Epithelial cell of esophagus (primary cell): ENCODE measurements around the gene PPP1R9A.

Experiments
- DNase-seq: peaks from one replicate; pipeline ENCODE4 v3.0.0; 2010; ENCODE audit warnings: low read depth
- H3K4me3 ChIP-seq: 2 replicates; pipeline ENCODE4 v1.5.1; 2011; ENCODE audit warnings: mild to moderate bottlenecking, low read length, control low read depth
- TF ChIP-seq, protein P1 (sequence below): IDR thresholded peaks from 2 replicates; pipeline ENCODE4 v1.5.1; 2011; ENCODE audit warnings: low read depth, mild to moderate bottlenecking, low read length, control low read depth, inconsistent platforms; ENCODE audit not compliant: insufficient read depth; ENCODE audit errors: missing control alignments

The PPP1R9A gene

DNA sequence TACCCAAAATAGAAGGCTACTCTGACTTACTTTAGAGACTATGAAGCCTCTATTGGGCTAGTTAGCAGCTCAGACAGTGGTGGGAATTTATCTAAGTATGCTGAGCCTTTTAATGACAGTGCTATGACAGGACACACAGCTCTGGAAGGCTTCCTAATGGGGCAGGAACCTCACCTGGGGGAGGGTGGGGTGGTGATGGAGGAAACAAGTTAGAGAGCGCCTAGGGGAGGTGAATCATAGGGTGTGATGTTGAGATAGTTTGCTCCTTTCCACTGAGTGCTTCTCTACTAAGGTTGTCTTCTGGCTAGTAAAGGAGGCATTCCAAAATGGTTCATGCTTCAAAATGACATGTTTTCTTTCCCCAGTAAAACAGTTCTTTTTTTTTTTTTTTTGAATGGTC, 42.1 kb downstream of the PPP1R9A start:
- peak; percentile 87 for DNase-seq
- no peak overlapping the region for H3K4me3 ChIP-seq
- TF ChIP-seq, protein P1, sequence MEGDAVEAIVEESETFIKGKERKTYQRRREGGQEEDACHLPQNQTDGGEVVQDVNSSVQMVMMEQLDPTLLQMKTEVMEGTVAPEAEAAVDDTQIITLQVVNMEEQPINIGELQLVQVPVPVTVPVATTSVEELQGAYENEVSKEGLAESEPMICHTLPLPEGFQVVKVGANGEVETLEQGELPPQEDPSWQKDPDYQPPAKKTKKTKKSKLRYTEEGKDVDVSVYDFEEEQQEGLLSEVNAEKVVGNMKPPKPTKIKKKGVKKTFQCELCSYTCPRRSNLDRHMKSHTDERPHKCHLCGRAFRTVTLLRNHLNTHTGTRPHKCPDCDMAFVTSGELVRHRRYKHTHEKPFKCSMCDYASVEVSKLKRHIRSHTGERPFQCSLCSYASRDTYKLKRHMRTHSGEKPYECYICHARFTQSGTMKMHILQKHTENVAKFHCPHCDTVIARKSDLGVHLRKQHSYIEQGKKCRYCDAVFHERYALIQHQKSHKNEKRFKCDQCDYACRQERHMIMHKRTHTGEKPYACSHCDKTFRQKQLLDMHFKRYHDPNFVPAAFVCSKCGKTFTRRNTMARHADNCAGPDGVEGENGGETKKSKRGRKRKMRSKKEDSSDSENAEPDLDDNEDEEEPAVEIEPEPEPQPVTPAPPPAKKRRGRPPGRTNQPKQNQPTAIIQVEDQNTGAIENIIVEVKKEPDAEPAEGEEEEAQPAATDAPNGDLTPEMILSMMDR: no peak

GRCh38 chr7:94955807-94956206, 48.4 kb downstream of the PPP1R9A start:
- no peak overlapping the region for H3K4me3 ChIP-seq
- TF ChIP-seq, protein P1: no peak
- no peak for DNase-seq

DNA sequence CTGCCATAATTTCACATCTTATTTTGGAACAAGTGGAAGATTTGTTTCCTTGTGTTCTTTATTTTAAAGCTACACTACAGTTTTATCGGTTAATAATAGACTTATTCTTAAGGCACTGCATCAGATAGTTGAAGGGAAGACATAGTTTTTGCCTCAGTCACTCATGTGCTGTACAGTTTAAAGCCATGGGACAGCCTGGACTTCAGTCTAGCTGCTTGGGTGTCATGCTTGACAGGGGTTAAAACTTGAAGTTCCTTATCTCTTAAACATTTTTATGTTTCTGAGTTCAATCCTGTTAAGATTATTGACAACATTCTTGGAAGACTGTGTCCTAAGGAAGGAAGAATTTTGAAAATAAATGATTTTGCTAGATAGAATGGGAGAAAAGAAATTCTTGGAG, 49.7 kb downstream of the PPP1R9A start:
- no peak overlapping the region for H3K4me3 ChIP-seq
- TF ChIP-seq, protein P1: no peak
- DNase-seq: no peak

- DNase-seq: no peak
- TF ChIP-seq, protein P1: no peak
- H3K4me3 ChIP-seq: no peak overlapping the region
These were observed 55.3 kb downstream of the PPP1R9A start for GRCh38 chr7:94962661-94963060.

DNA sequence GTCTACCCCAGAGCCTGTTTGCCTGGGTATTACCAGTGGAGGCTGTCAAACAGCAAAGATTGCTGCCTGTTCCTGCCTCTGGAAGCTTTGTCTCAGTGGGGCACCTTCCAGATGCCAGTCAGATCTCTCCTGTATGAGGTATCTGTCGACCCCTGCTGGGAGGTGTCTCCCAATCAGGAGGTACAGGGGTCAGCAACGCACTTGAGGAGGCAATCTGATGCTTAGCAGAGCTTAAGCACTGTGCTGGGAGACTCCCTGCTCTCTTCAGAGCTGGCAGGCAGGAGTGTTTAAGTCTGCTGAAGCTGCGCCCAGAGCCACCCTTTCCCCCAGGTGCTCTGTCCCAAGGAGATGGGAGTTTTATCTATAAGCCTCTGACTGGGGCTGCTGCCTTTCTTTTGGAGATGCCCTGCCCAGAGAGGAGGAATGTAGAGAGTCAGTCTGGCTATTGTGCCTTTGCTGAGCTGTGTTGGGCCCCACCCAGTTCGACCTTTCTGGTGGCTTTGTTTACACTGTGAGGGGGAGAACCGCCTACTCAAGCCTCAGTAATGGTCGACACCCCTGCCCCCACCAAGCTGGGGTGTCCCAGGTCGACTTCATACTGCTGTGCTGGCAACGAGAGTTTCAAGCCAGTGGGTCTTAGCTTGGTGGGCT, 62.2 kb downstream of the PPP1R9A start:
- TF ChIP-seq, protein P1: no peak
- H3K4me3 ChIP-seq: no peak overlapping the region
- no peak for DNase-seq

DNA sequence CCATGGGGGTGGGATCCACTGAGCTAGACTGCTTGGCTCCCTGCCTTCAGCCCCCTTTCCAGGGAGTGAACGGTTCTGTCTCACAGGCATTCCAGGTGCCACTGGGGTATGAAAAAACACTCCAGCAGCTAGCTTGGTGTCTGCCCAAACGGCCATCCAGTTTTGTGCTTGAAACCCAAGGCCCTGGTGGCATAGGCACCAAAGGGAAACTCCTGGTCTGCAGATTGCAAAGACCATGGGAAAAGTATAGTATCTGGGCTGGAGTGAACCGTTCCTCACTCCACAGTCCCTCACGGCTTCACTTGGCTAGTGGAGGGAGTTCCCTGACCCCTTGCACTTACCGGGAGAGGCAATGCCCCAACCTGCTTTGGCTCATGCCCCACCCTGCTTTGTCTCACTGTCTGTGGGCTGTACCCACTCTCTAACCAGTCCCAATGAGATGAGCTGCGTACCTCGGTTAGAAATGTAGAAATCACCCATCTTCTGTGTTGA, 62.7 kb downstream of the PPP1R9A start:
- H3K4me3 ChIP-seq: no peak overlapping the region
- DNase-seq: no peak
- TF ChIP-seq, protein P1: no peak
